NCI-H345 treated with DMSO at 0.1 percent for 48 hours (cell line): ENCODE data around the gene MT1G.
"Not testable (repeated sequence)": the region's sequence is repeated elsewhere in the genome, so short reads cannot be mapped to it uniquely, and the experiment has no call there.

Source experiments
- DNase-seq: peaks from one replicate; lab custom pipeline; 2025; ENCODE audit not compliant: unreplicated experiment; lab: John Stamatoyannopoulos, UW

Gene MT1G

GRCh38 chr16:56665286-56666261 is 2.3 kb downstream of the MT1G start:
- not testable (repeated sequence) for DNase-seq

GRCh38 chr16:56664506-56664905 is 3.4 kb downstream of the MT1G start:
- DNase-seq: no peak

- no peak for DNase-seq
Measured at GRCh38 chr16:56662357-56663354, 5.2 kb downstream of the MT1G start.

- no peak for DNase-seq
Measured at GRCh38 chr16:56658327-56658875, 9.5 kb downstream of the MT1G start.

- peak; percentile 7 for DNase-seq
Measured at GRCh38 chr16:56657555-56658326, 10.1 kb downstream of the MT1G start, which contains the start of gene MT1F. Gene MT1F, plus strand, starts transcription at chr16:56657959. Its CDS starts 100 bp downstream, at chr16:56658059.

- DNase-seq: no peak
Measured at GRCh38 chr16:56653218-56653617, 14.6 kb downstream of the MT1G start.

GRCh38 chr16:56652600-56652999 is 15.3 kb downstream of the MT1G start:
- no peak for DNase-seq

GRCh38 chr16:56651586-56651985 is 16.3 kb downstream of the MT1G start, which contains the start of gene MT1B:
Gene MT1B, plus strand, starts transcription at chr16:56651886. Its CDS starts 68 bp downstream, at chr16:56651954.
- no peak for DNase-seq

- no peak for DNase-seq
Measured at GRCh38 chr16:56649820-56650219, 18.0 kb downstream of the MT1G start.

- no peak for DNase-seq
Measured at GRCh38 chr16:56649271-56649670, 18.6 kb downstream of the MT1G start.

GRCh38 chr16:56647641-56648431 is 20.0 kb downstream of the MT1G start:
- DNase-seq: no peak

GRCh38 chr16:56645838-56646237 is 22.0 kb downstream of the MT1G start:
- DNase-seq: no peak

GRCh38 chr16:56645311-56645710 is 22.6 kb downstream of the MT1G start:
- DNase-seq: no peak

- no peak for DNase-seq
Measured at GRCh38 chr16:56643833-56644232, 24.0 kb downstream of the MT1G start.

GRCh38 chr16:56643080-56643778 is 24.6 kb downstream of the MT1G start:
- DNase-seq: no peak

- no peak for DNase-seq
Measured at GRCh38 chr16:56641166-56641565, 26.7 kb downstream of the MT1G start.

- DNase-seq: no peak
Measured at GRCh38 chr16:56640076-56640475, 27.8 kb downstream of the MT1G start.

GRCh38 chr16:56639045-56639444 is 28.8 kb downstream of the MT1G start:
- no peak for DNase-seq
